AG10803 (cell line): ENCODE measurements around the gene NFATC2.
A peak's percentile ranks its signal among the peaks of the same experiment; 100 is the strongest.

Source experiments
- DNase-seq: peaks from one replicate; pipeline ENCODE4 v3.0.0; 2010; ENCODE audit warnings: low read depth
- H3K4me3 ChIP-seq: 2 replicates; pipeline ENCODE4 v1.5.1; 2011; ENCODE audit warnings: mild to moderate bottlenecking, low read length, control low read depth
- TF ChIP-seq, protein P1 (sequence below): conservative IDR thresholded peaks from 2 replicates; pipeline ENCODE4 v1.5.1; 2011; ENCODE audit warnings: mild to moderate bottlenecking, low read length, control low read depth, inconsistent platforms

Gene NFATC2

DNA sequence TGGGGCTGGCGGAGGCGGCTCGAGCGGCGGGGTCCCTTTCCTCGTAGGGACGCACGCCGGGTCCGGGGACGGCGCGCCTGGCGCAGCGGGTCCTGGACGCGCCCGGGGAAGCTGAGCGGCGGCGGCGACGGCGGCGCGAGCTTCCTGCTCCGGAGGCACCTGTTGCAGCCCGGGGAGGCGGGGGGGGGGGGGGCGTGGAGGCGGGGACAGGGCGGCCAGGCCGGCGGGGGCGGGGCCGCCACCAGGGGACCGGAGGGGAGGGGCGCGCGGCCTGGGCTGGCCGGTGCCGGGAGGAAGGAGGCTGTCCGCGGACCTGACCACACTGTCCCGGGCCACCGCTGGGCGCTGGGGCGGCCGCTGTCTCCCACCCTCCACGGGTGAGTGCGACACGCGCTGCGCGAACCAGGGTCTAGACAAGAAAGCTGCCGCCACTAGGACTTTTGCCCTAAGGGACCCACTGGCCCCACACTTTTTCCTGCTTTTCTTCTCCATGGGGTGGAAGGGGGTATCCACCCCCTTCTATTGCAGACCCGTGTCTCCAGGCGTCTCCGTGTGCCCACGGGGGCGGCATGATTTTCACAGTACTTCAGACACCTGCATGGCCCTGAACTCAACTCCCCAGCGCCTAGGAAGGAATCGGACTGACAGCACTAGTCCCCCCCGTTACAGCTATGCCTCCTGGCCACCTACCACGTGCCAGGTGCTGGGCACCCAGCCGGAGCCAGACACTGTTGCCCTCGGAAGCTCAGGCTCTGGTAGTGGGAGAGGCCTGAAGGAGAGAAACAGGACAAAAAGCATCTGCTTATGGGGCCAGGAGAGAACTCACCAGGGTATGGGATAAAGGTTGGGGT is at the start of gene NFATC2:
NFATC2 (minus strand) TSS at position 149 of the 851 bp plus-strand sequence. CDS start 220 bp downstream, outside the sequence.
- TF ChIP-seq, protein P1, sequence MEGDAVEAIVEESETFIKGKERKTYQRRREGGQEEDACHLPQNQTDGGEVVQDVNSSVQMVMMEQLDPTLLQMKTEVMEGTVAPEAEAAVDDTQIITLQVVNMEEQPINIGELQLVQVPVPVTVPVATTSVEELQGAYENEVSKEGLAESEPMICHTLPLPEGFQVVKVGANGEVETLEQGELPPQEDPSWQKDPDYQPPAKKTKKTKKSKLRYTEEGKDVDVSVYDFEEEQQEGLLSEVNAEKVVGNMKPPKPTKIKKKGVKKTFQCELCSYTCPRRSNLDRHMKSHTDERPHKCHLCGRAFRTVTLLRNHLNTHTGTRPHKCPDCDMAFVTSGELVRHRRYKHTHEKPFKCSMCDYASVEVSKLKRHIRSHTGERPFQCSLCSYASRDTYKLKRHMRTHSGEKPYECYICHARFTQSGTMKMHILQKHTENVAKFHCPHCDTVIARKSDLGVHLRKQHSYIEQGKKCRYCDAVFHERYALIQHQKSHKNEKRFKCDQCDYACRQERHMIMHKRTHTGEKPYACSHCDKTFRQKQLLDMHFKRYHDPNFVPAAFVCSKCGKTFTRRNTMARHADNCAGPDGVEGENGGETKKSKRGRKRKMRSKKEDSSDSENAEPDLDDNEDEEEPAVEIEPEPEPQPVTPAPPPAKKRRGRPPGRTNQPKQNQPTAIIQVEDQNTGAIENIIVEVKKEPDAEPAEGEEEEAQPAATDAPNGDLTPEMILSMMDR = no peak
- no peak for DNase-seq

DNA sequence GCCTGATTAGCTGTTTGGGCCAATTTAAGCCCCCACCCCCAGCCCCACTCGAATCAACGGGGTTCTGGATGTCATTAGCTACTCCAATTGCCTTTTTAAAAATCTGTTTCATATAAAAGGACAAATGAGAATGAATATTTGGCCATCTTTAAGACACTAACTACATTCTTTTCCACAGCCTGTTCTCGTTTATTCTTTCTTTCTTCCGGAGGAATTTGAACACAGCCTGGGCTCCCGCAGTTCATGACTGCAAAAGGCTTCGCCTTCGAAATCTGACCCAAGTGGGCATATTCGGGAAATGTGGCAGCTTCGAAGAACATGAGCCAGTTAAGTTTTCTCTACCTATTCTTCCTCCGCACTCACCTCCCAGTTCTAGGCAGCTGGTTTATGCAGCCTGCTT is 49.4 kb upstream of the NFATC2 start:
- H3K4me3 ChIP-seq = no peak overlapping the region
- TF ChIP-seq, protein P1 = no peak
- DNase-seq = peak; percentile 53

More for the DNA sequence above, at the start of gene NFATC2:
- no peak within 1 kb of the TSS for H3K4me3 ChIP-seq

DNA sequence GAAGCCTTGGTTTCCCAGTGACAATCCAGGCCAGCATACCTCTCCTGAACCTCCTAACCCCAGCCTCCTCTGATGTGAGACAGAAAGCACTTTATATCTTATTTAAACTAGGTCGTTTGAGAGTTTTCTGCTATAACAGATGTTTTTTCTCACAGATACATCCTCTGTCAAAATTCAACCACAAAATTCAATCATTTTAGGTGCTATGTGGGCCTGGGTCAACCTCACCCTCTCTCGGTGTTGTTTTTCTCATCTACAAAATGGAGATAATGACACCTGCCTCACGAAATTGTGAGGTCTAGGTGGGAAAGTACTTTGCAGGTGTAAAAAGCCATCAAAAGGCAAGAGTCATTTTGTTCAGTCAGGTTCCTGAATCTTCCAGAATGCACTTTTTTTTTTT is 46.2 kb upstream of the NFATC2 start:
- no peak for DNase-seq
- H3K4me3 ChIP-seq = no peak overlapping the region
- TF ChIP-seq, protein P1 = no peak

DNA sequence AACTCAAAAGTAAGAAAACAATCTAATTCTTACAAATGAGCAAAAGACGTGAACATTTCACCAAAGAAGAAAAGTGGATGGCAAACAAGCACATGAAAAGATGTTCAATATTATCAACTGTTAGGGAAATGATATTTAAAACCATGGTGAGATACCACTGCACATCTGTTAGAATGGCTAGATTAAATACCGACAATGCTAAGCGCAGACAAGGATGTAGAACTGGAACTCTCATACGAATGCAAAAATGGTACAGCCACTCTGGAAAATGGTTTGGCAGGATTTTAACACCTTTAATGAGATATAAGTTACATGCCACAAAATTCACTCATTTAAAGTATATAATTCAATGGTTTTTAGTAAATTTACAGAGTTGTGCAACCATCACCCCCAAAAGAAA is 44.6 kb upstream of the NFATC2 start:
- TF ChIP-seq, protein P1 = no peak
- H3K4me3 ChIP-seq = no peak overlapping the region

DNA sequence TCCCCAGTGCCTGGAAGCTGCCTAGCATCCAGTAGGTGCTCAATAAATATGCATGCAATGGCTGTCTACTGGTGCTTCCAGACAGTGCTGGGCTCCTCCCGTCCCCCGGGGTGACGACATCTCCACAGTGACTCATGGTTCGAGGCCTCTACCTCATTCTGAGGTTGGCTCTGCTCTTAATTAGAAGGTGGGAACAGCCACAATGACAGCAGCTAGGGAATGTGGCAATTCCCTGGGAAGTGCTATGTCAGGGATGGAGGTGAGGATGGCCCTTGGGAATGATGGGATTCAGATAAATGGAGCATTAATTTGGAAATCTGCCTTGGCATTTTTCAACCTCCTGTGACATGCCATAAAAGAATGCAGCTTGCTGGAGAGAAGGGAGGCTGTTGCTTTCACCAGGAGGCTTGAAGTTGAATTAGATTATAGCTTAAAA is 43.5 kb upstream of the NFATC2 start:
- DNase-seq = peak; percentile 99
- H3K4me3 ChIP-seq = no peak overlapping the region

More for the DNA sequence above, 44.6 kb upstream of the NFATC2 start:
- DNase-seq = no peak

DNA sequence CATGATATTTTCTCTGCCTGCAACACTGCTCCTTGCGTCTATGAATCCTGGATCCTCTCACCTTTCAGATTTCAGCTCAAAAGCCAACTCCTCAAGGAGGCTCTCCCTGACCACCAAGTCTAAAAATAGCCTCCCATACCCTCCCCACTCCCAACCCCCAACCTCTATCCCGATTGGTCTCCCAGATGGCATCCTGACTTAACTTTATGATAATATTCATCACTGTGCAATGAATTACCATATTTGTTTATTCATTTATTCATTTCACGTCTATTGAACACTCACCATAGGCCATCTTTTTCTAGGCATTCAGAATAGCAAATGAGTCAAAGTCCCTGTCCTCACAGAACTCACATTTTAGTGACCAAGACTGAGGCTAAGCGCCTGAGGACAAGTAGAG is 42.6 kb upstream of the NFATC2 start:
- no peak overlapping the region for H3K4me3 ChIP-seq
- no peak for DNase-seq
- TF ChIP-seq, protein P1 = no peak

More for the DNA sequence above, 43.5 kb upstream of the NFATC2 start:
- TF ChIP-seq, protein P1 = no peak

DNA sequence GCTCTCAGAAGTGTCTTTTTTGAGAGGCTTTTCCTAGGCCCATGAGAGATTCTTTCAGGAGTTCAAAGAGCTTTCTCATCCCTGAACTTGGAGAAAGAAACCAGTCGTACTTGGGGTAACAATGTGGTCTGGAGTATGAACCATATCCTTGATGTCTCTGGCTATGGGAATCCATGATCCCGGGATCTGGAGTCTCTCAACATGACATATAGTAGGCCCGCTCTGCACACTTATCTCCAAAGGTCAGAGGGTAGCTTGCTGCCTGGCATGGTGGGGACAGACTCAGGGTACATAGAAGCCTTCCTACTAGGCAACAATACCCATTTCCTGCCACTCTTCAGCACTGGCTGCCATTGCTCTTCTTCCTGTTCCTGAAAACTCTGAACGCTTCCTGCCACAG is 42.2 kb upstream of the NFATC2 start:
- no peak for DNase-seq
- TF ChIP-seq, protein P1 = no peak
- H3K4me3 ChIP-seq = no peak overlapping the region
